WERI-Rb-1 (cell line): ENCODE data around the gene TOR1A.
A peak's percentile ranks its signal among the peaks of the same experiment; 100 is the strongest.

ENCODE experiments used
- DNase-seq: peaks from one replicate; pipeline ENCODE4 v3.0.0-alpha.2; 2020
- H3K27ac ChIP-seq: fragments of 250-450 bp; sonication (Bioruptor Pico); 2 replicates; pipeline ENCODE4 v1.5.1; 2020; ENCODE audit warnings: mild to moderate bottlenecking, moderate library complexity
- H3K27me3 ChIP-seq: fragments of 250-450 bp; sonication (Bioruptor Pico); 2 replicates; pipeline ENCODE4 v1.5.1; 2021; ENCODE audit warnings: mild to moderate bottlenecking, low read depth, moderate library complexity; ENCODE audit not compliant: insufficient read depth, severe bottlenecking
- H3K36me3 ChIP-seq: fragments of 250-450 bp; sonication (Bioruptor Pico); 2 replicates; pipeline ENCODE4 v1.5.1; 2020; ENCODE audit warnings: mild to moderate bottlenecking, moderate library complexity
- H3K4me3 ChIP-seq: 2 replicates; pipeline ENCODE4 v1.5.1; 2011; ENCODE audit warnings: low read depth, mild to moderate bottlenecking, control low read depth, low read length
- H3K9me3 ChIP-seq: fragments of 250-450 bp; sonication (Bioruptor Pico); 2 replicates; pipeline ENCODE4 v1.5.1; 2021; ENCODE audit warnings: mild to moderate bottlenecking, moderate library complexity; ENCODE audit not compliant: severe bottlenecking
- TF ChIP-seq, protein P1 (sequence below): IDR thresholded peaks from 2 replicates; pipeline ENCODE4 v1.5.1; 2011; ENCODE audit warnings: low read depth, mild to moderate bottlenecking, control low read depth, inconsistent platforms, low read length

The TOR1A gene

DNA sequence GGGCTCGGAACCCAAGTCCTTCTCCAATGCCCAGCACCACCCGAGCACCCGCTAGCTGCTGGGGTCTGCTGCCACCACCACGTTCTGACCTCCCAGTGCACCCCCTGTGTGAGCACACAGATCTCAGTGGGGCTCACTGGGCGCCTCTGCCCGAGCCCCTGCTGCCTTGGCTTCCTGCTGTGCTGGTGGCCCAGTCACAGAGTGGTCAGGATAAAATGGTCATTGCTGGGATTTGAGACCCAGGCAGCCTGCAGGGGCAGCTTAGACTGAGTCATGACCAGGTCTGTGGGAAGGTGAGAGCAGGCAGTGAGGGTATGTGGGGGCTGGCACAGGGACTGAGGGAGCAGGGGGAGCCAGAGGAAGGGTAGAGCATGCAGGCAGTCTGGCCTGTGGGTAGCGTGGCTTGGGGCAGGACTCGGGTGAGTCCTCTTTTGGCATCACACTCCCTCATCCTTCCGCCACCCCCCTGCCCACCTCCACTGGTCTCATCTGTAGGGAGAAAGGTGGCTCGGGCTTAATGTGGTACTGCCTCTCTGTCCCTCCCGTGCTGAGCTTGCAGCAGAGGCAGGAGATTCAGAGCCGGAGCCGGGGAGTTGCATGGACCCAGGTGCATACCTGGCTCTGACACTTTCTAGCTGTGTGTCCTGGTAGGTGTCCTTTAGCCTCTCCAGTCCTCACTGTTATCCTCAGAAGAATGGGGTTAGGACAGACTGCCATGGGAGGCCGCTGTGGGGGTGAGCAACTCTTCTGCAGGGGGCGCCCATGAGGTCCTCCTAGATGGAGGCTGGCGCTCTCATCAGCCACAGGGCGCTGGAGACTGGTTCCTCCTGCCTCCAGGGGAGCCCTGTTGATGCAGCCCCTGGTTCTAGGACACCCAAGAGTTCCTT, 43.4 kb upstream of the TOR1A start:
- Histone ChIP-seq H3K27me3 (no peaks in the 10 kb centered on the region), H3K4me3 (no peak overlapping the region), H3K27ac (no peak overlapping the region), H3K36me3 (peaks cover 20% of the 10 kb centered on the region), H3K9me3 (no peaks in the 10 kb centered on the region)
- no peak for DNase-seq
- TF ChIP-seq, protein P1, sequence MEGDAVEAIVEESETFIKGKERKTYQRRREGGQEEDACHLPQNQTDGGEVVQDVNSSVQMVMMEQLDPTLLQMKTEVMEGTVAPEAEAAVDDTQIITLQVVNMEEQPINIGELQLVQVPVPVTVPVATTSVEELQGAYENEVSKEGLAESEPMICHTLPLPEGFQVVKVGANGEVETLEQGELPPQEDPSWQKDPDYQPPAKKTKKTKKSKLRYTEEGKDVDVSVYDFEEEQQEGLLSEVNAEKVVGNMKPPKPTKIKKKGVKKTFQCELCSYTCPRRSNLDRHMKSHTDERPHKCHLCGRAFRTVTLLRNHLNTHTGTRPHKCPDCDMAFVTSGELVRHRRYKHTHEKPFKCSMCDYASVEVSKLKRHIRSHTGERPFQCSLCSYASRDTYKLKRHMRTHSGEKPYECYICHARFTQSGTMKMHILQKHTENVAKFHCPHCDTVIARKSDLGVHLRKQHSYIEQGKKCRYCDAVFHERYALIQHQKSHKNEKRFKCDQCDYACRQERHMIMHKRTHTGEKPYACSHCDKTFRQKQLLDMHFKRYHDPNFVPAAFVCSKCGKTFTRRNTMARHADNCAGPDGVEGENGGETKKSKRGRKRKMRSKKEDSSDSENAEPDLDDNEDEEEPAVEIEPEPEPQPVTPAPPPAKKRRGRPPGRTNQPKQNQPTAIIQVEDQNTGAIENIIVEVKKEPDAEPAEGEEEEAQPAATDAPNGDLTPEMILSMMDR, result peak; percentile 18; the same call in 1 of the 2 replicates

DNA sequence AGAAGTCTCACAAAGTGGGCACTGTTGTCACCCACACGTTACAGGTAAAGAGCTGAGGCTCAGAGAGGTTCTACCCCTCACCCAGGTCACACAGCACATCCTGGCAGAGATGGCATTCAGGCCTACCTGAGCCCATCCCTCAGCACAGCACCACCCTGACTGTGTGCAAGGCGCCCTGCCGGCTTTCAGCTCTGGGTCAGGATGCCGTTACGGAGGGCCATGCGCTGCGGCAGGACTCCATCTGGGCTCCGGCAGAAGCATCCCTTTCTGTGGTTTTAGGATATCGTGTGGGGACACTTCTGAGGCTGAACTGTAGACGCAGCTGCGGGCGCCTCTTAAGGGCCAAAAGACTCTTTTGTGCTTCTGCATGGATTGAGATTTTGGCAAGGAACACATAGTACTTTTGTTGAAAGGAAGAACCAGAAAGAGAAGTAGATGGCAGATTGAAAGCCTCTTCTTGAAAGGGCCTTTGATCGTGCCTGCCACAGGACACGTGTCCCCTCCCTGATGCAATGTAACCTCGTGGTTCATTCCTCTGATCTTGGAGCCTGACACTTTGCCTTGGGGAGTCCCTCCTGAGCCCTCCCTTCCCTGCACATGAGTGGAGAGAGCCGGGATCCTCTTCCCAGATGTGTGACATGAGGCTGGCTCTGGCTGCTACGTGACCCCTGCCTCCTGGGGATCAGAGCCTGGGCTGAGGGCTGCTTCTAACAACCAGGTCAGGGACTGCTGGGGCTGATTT, 42.6 kb upstream of the TOR1A start:
- H3K9me3 ChIP-seq, result no peaks in the 10 kb centered on the region
- no peaks in the 10 kb centered on the region for H3K27me3 ChIP-seq
- TF ChIP-seq, protein P1, result no peak
- DNase-seq, result no peak
- peaks cover 25% of the 10 kb centered on the region for H3K36me3 ChIP-seq
- no peak overlapping the region for H3K27ac ChIP-seq
- H3K4me3 ChIP-seq, result no peak overlapping the region

DNA sequence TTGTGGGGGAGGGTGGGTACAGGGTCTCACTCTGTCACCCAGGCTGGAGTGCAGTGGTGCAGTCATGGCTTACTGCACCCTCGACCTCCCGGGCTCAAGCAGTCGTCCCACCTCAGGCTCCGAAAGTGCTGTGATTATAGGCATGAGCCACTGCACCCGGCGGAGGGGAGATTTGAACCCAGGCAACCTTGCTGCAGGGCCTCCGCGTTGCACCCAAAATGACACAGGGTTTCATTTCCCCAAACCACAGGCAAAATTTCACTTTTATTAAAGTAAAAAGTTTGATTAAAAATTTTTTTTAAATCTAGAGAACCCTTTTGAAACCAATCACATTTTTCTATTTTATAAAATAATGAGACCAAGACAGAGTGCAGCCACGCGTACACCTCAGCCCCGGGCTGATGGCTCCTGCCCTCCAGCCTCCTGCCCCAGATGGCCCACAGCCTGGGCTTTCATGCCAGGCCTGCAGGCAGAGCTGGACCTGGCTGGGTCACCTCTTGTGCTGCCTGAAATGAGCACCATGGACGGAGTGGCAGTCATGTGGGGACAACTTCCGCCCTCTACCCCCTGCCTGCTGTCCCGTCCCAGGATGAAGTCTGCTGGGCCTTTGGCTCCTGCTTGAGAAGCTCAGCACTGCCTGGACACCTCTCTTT, 41.9 kb upstream of the TOR1A start:
- Histone ChIP-seq H3K4me3 (no peak overlapping the region), H3K9me3 (no peaks in the 10 kb centered on the region), H3K27me3 (no peaks in the 10 kb centered on the region), H3K36me3 (peaks cover 33% of the 10 kb centered on the region), H3K27ac (no peak overlapping the region)
- TF ChIP-seq, protein P1, result no peak
- DNase-seq, result no peak

DNA sequence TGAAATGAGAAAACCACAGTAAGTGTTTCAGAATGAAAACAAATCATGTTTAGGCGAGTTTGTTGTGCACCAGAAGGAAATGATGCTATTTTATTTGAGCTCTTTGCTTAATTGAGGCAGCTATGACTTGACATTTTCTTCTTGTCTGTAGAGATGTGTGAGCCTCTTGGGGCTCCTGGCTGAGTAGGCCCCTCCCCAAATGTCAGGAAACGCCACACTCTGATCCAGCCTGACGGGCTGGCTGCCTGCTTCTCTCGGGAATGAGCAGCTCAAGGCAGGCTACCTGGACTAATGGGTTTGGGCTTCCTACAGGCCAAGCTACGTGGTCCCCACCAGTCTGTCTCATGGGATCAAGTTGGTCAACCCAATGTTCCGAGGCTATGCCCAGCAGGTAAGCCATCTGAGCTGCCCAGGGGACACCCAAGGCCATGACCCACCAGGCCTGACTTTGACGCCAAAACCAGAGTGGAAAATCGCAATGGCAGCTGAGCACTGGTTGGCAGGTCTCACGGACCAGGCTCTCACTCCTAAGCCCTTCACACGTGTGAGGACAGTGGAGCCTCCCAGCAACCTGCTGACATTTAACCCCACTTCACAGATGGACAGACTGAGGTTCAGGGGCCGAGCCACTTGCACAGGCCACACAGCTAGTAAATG, 41.2 kb upstream of the TOR1A start:
- DNase-seq, result no peak
- TF ChIP-seq, protein P1, result no peak
- H3K27ac ChIP-seq, result no peak overlapping the region
- H3K27me3 ChIP-seq, result no peaks in the 10 kb centered on the region
- H3K4me3 ChIP-seq, result no peak overlapping the region
- H3K36me3 ChIP-seq, result peaks cover 39% of the 10 kb centered on the region
- no peaks in the 10 kb centered on the region for H3K9me3 ChIP-seq

DNA sequence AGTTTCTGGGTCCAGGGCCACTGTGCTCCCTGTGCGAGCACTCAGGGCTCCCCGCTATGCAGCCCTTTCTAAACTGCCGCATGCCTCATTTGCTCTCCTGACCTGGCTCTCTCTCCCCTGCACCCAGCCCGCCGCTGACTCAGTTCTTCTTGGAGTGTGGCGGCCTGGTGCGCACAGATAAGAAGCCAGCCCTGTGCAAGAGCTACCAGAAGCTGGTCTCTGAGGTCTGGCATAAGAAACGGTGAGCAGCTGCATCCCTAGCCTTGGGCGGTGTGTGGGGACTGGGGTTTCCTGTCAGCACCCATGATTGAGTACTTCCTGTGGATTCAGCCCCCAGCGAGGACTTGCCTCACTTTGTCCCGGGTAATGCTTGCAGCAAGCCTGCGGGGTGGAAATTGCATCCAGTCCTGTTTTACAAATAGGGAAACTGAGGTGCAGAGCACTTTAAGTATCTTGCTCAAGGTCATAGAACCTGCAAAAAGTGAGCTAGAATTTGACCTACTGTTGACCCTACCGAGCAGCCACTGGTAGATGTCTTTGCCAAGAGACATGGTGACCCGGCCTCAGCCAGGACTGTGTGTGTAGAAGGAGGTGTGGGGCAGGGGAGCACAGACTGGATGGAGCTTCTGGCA, 39.2 kb upstream of the TOR1A start:
- Histone ChIP-seq H3K27me3 (no peaks in the 10 kb centered on the region), H3K27ac (no peak overlapping the region), H3K4me3 (no peak overlapping the region), H3K9me3 (no peaks in the 10 kb centered on the region), H3K36me3 (peaks cover 51% of the 10 kb centered on the region)
- DNase-seq, result no peak
- TF ChIP-seq, protein P1, result no peak
